HK-2 (cell line): Measurements from ENCODE around the gene ITPR1.
"Not testable (repeated sequence)": the region's sequence is repeated elsewhere in the genome, so short reads cannot be mapped to it uniquely, and the experiment has no call there.

Experiments used
- DNase-seq: peaks from one replicate; pipeline ENCODE4 v3.0.0-alpha.2; 2018; ENCODE audit not compliant: unreplicated experiment

ITPR1 gene

DNA sequence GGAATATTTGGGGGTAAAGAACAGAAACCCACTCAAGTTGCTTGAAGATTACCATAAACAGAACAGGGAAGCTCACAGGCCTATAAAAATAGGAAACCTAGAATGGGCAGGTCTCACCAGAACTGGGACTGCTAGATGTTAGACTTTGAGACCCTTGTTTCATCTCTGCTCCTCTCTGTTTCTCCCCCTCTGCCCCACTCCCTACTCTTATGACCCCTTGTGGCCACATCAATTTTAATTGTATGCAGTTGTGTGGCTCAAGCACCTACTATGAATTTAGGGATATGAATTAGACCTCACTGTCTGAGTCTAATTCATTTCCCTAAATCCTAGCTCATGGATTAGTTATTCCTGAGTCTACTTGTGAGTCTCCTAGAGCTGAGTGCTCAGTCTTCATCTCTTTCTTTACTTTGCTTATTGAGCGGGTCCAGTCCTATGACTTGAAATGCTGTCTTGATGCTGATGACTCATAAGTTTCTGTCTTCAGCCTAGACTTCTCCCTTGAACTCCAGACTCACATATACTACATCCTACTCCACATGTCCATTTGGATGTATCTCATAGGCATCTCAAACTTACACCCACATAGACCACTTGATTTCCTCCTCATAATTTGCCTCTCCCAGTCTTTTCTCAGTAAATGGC is 78.7 kb downstream of the ITPR1 start:
- DNase-seq: no peak

DNA sequence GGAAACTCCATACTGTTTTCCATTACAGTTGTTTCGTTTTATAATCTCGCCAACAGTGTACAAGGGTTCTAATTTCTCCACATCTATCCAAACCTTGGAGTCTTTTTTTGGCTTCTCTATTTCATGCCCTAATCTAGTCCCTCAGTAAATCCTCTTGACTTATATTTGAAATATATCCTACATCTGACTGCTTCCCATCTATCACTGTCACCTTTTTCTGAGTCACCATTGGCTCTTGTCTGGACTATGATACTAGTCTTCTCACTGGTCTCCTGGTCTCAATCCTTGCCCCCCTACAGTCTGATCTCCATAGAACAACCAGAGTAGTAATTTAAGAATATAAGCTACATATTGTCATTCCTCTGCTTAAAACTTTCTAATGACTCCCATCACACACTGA is 80.0 kb downstream of the ITPR1 start:
- no peak for DNase-seq

DNA sequence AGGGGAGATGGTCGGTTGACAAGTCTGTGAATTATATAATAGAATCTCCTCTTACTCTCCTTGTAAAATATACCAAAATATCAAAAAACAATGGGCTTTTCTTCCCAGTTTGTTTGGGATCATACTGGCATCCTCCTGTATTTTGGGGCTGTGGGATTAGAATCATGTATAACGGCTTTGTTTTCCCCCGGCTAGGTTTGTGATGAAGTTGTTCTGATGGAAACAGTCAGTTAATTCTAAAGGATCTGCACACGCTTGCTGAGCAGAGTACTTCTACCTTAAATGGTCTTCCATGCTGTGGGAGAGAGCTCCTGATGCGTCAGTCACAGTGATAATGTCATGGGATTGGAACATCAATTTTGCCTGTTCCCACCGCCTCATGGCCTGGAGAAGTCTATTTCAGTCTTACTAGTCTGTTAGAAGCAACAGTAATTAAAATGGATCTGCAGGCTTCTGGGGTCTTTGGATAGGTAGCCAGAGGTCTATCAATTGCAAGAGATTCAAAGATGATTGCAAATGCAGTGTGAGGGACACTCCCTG is 81.3 kb downstream of the ITPR1 start:
- DNase-seq: no peak

DNA sequence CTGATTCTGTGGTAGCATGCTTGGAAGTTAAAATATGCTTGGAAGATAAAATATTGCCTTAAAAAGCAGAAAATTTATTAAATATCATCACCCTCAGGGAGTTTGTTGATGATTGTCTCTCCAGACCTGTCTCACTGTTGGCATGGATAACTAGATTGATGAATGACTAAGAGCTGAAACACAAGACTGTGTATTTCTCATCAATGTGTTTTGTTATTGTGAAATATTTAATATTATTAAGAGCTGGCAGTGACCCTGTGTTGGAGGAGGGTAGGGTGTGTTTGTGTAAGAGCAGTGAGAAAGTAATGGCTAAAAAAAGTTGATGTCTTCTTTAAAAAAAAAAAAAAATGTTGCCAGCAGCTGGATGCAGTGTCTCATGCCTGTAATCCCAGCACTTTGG is 82.2 kb downstream of the ITPR1 start:
- DNase-seq: no peak

DNA sequence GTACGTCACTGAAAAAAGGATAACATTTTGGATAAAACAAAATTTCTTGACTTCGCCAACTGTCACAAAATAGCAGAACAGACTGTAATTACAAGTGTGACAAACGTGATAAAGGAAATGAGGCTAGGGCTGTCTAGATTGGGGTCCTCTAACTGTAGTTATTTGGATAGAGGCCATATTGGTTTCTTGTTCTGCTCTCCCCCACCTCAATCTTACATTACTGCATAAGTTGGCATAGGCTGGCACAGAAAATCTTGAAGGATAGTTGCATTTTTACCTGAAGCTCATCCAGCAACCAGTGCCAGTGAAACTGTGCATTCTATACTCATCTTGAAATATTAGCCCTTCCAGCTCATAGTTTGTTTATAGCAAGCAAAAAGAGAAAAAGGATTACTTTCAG is 84.6 kb downstream of the ITPR1 start:
- DNase-seq: no peak

DNA sequence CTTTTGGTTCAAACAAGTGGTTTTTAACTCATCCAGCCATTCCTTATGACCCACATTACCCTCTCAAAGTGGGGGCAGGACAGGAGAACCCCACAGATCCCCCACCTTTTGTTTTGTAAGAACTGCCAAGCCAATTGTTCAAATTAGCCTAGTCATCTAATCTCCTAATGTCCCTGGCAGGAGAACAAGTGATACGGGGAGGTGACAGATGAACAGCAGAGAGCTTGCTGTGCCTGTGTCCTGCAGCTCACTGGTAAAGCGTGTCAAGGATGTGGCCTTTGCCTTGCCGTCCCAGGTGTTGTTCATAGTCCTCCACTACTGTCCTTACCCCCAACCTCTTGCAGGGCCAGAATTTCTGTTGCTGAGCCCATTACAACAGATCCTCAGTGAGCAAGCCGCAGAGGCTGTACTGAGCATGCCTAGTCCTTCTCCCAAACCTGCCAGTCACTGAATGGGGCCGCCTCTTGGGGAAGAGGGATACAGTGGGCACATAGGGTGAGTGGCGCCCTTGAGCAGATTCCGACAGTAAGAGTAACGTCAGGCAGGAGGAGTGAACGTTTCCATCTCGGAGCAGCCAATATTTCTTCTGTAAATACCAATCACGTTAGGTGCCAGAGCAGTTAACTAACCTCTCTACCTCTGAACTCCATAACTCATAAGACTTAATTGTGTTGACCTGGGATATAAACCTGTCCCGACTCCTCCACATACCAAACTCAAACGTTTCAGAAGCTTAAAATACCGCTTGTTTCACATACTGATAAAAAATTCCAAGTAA is 87.4 kb downstream of the ITPR1 start:
- DNase-seq: no peak

DNA sequence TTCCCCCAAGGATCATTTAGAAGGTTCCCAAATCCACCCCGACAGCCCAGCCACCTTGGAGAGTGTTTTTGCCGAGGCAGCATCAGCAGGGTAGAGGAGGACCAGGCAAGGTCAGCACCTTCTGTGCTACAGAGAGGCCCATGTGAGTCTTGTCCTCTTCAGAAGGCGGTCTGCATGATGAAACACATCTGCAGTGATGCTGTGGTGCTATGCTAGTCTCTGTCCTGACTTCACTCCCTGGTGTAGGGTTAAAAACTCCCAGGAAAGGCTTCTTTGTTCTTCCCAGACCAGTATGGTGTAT is 87.9 kb downstream of the ITPR1 start:
- DNase-seq: no peak

DNA sequence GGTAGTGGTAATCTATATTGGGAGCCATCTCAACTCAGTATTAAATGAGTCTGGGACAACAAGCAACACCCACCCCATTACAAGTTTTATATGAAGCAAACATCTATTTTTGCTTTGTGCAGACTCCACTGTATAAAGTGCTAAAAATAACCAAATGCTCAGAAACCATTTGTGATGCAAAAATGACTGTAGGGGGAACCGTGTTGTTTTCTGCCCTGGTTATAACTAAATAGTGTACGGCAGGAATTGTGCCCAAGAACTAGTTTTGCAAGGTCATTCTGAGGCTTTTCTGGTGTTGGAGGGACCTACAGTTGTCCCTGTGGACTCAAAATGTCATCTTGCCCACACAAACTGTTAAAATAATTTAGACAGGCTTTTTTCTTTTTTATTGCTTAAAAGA is 88.3 kb downstream of the ITPR1 start:
- DNase-seq: no peak

DNA sequence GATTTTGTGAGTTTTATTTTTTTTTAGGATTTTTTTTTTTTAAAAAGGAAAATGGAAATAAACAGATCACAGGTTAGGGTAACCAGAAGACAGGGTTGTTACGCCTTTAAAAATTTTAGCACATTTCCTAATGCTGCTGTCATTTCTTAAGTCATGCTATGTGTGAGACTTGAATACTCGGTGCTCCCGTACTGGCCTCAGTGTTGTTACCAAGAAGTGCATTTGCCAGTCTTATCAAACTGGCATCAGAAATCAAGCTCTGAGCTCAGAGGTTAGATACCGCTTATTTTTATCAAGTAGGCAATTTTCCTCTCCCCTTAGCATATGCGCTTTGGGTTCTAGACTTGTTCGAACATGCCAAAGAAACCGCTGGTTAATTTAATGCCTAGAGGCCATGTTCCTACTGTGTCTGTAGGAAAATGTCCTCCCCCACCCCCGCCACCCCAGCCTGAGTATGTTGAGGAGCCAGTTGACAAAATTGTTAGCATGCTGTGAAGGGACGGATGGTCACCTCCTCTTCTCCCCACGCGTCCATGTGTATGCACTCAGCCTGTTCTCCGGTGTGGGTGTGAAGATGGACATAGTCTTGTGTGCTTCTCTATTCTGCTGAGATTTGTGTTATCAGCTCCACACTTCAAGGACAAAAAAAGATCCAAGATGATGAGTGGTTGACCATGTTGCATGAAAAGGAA is 88.9 kb downstream of the ITPR1 start:
- no peak for DNase-seq

DNA sequence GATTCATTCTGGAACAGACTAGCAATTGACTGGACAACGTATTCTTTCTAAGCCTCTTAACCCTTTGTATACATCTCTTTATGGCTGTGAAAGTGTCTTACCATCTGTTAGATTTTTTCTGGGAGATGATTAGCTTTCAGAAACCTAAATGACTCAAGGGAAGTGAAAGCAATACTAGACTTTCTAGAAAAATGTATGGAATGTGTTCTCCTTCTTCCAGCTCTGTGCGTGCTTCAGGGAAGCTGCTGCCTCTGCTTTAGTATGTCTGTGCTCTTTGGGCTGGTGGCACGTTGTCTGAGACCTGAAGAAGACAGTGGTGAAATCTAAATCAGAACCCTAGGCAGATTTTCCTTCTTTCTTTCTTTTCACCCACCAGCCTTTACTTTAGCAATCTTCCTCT is 89.5 kb downstream of the ITPR1 start:
- DNase-seq: no peak

DNA sequence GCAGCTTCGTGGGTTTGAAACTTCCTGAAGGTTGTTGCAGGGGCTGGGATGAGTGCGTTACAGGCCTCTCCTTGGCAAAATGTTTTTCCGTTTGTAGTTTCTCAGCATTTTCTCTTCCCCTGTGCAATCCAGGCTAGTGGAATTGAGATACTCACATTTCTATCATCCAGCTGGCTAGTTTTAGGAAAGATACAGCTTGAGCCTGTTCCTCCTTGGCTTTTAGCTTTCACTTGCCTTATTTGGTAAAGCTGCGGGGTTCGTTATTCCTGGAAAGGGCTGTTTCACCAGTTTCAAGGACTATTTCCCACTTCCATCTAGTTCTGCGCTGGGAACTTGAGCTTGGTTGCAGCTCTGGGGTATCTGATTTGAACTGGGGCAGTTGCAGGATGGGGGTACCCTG is 90.3 kb downstream of the ITPR1 start:
- no peak for DNase-seq

DNA sequence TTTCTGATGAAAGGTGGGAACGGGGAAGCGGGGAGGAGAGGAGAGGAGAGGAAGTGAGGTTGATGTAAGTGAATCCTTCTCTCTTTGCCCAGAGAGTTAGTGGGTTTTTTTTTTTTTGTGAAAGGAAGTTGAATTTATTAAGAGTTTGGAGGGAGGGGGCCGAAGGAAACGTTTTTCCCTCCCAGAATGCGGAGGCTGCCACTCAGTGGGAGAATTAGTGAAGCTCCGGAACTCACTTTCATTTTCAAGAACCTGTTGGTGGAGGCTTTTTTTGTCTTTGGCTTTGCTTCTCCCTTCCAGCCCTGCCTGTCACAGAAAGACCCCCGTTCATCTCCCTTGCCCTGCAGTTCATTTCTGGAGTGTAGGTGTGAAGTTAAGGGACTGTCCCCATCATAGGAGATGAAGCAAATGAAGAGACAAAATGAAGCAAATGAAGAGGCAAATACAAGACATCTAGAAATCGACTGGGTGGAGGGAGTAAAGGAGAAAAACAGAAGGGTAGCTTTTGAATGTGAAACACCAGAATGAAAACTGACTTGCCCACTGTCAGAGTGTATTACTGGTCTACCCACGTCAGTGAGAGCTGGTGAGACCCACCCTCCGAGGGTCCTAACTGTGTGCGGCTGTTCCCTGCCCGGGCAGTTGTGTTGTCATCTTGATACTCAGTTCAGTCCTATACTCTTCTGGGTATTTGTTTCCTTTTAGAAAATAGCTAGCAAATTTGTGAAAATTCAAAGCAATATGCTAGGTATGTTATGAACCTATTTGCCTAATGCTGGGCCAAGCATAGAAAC is 91.5 kb downstream of the ITPR1 start:
- no peak for DNase-seq

DNA sequence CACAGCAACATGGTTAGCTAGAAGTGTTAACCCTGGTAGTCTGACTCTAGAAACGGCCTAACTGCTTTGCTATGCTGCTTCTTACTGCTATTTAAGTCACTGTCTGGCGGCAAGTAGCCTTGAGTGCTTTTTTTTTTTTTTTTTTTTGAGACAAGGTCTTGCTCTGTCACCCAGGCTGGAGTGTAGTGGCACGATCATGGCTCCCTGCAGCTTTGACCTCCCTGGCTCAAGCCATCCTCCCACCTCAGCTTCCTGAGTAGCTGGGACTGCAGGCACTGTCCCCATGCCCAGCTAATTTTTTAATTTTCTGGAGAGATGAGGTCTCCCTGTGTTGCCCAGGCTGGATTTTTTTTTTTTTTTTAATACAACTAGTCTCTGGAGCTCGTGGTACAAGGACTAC is 93.2 kb downstream of the ITPR1 start:
- DNase-seq: no peak

DNA sequence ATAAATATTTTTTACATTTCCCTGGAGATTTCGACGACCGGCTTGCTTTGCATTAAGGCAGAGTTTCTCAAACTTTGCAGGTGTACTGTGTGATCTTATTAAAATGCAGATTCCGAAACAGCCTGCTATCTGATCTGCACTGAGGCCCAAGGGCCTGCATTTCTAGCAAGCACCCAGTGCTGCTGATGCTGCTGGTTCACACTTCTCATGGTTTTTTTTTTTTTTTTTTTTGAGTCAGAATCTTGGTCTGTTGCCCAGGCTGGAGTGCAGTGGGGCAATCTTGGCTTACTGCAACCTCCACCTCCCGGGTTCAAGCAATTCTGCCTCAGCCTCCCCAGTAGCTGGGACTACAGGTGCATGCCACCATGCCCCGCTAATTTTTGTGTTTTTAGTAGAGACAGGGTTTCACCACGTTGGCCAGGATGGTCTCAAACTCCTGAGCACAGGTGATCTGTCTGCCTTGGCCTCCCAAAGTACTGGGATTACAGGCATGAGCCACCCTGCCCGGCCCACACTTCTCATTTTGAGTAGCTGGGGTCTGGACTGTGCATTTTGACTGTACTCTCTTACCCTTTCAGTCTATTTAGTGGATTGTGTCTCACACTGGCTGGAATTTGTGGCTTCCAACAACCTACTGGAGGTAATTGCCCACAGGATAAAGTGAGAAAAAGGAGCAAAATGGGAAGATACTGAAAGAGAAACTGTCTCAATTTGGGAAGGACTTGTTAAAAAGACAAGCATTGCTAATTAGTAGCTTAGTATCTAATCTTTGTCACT is 94.1 kb downstream of the ITPR1 start:
- no peak for DNase-seq

DNA sequence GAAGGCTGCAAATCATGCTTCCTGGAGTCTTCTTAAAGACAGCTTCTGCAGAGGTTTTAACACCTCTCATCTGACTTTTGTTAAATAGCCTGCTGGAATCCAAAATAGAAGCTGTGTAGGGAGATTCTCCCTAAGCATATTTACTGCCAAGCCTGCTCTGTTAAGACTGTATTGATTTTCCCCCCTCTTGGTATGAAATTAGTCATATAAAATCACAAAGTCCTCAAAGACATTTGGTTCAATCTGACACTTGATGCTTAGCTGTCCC is 94.6 kb downstream of the ITPR1 start:
- DNase-seq: no peak

DNA sequence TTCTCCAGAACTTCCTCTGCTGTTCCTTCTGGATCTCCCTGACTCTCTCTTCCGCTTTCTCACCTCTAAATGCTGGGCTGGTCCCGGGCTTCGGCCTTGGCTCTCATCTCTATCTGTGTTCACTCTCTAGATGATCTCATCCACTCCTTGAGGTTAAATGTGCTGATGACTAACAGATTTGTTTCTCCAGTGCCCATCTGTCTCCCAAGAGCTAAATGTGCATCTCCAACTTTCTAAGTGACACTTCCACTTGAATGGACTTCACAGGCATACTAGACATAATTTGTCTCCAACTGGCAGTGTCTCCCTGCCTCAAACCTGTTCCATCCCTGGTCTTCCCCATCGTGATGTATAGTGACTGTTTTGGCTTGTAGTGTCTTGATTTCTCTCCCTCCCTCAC is 95.3 kb downstream of the ITPR1 start:
- peak; percentile 21 for DNase-seq

DNA sequence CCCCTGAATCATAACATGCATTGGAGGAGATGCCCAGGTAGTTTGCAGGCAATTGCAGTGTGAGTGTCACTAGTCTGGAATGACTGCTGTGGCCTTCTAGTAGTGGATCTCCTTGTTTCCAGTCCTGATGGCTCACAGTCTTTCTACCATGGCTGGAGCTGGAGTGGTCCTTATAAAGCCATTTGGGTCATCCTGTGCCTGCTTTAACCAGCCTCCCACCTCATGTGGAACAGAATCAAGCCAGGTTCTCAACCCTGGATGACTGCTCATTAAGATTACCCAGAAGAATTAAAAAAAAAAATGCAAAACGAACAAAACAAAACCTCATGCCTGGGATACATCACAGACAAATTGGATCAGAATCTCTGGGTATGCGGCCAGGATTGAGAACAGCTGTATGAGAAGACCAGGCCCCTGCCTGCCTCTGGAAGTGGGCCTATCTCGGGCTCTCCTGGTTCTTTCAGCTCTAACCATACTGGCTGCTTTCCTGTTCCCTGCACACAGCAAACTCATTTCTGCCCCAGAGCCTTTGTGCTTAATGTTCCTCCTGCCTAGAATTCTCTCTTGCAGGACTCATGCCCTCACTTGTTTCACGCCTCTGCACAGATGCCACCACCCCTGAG is 96.4 kb downstream of the ITPR1 start:
- no peak for DNase-seq

DNA sequence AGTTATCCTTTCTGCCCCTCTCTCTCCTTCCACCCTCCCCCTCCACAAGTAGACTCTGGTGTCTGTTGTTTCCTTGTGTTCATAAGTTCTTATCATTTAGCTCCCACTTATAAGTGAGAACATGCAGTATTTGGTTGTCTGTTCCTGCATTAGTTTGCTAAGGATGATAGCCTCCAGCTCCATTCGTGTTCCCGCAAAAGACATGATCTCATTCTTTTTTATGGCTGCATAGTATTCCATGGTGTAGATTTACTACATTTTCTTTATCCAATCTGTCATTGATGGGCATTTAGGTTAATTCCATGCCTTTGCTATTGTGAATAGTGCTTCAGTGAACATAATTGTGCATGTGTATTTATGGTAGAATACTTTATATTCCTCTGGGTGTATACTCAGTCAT is 97.7 kb downstream of the ITPR1 start:
- not testable (repeated sequence) for DNase-seq

DNA sequence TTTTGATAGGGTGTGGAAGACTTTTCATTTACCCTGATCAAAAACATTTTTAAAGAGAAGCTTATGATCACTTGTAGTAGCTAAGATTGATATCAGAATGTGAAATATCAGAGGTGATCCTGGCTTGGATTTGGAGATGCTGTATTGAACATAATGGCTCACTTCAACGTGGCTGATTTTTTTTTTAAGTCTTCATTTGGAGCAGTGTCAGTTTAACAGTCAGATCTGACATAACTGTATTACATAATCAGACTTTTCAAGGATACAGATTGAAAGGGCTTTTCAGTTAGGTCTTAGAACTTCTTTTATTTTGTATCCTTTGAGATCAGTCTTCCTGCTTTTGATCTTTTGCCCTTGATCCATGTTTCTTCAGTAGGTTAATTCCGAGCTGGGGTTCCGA is 98.5 kb downstream of the ITPR1 start:
- DNase-seq: no peak

DNA sequence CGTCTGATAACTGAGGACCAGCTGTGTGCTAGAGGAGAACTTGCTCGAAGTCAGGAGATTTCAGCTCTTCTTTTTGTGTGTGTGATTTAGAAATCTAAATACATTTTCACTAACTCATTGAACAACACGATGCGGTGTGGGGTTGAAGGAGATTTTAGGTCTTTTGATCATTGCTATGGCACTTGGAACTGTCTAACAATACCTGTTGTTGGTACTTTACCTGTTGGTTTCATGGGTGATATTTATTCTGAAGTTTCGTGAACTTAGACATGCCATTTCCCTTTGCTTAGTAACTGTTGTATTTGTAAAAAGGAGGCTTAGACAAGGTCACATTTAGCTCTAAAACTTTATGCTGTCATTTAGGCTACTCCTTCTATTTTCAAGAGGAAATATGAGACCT is 99.9 kb downstream of the ITPR1 start:
- DNase-seq: no peak

DNA sequence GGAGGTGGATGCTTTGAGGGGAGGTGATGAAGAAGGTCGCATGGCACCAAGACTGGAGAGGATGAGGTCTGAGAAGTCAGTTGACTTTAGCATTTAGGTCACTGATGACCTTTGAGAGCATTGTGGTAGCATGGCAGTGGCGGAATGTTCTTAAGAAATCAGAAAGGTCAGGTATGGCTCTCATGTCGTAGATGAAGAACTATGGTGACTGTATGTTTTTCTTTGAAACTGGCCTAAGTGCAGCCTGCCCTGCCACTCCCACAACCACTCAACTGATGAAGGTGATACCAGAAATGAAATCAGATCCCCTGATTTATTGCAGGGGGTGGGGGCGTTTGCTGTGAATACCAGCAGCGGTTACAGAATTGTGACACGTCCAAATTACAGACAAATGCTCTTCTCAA is 102.6 kb downstream of the ITPR1 start:
- no peak for DNase-seq
